GM21717 (cell line): Measurements from ENCODE around the gene ACRV1.
A peak's percentile ranks its signal among the peaks of the same experiment; 100 is the strongest.

Source experiments
- ATAC-seq: cut with Tn5 transposase; IDR thresholded peaks from one replicate; pipeline ENCODE4 v1.9.1; 2021; ENCODE audit warnings: mild to moderate bottlenecking, moderate library complexity; ENCODE audit not compliant: unreplicated experiment

ACRV1 gene

DNA sequence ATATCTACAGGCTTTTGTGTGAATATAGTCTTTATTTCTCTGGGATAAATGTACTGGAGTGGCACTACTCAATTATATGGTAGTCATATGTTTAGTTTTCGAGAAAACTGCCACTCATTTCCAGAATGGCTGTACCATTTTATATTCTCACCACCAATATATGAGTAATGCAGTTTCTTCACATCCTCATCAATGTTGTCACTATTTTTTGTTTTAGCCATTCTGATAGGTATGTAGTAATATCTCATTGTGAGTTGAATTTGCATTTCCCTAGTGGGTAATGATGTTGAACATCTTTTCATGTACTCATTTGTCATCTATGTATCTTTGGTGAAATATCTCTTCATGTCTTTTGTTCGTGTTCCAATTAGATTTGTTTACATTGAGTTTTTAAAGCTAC lies 18.0 kb downstream of the ACRV1 start:
- no peak for ATAC-seq

GRCh38 chr11:125649465-125650166 lies 31.0 kb downstream of the ACRV1 start:
- ATAC-seq, result no peak

GRCh38 chr11:125645871-125646270 lies 34.8 kb downstream of the ACRV1 start:
- ATAC-seq, result no peak

GRCh38 chr11:125638315-125638714 lies 42.3 kb downstream of the ACRV1 start:
- no peak for ATAC-seq

DNA sequence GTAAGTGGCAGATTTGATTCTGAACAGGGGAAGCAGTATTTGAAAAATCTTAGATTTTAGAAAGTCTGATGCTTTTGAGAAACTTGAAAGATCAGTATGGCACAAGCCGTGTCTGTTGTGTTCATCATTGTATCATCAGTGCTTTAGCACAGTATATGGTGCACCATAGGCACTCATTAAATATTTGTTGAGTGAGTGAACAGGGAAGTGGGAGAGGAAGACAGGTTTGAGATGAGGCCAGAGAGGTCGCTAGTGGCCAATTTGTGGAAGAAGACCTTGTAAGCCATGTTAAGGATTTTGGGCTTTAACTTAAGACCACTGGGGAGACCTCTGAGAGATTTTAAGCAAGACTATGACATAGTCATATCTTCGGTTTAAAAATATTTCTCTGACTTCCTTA lies 42.8 kb downstream of the ACRV1 start:
- no peak for ATAC-seq

DNA sequence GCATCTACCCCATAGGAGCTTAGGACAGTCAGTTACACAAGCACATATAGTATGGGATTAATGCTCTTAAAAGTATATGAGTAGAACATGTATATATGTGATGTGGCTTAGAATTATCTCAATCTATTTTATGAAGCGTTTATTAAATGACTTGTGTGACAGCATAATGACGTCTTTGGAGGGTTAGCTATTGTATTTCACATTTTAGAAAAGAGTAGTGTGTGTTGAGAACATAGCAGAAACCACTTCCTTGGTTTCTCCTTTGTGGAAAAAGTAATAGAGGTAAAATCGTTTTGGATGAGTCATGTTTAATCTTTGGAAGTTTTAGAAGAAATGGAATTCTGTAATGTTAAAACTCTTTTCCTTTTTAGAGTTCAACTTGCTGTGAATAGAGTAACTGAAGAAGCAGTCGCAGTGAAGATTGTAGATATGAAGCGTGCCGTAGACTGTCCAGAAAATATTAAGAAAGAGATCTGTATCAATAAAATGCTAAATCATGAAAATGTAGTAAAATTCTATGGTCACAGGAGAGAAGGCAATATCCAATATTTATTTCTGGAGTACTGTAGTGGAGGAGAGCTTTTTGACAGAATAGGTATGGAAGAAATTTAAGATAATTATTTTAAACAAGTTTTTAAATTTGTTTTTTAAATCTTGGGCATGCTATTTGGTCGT lies 53.3 kb downstream of the ACRV1 start:
- no peak for ATAC-seq

DNA sequence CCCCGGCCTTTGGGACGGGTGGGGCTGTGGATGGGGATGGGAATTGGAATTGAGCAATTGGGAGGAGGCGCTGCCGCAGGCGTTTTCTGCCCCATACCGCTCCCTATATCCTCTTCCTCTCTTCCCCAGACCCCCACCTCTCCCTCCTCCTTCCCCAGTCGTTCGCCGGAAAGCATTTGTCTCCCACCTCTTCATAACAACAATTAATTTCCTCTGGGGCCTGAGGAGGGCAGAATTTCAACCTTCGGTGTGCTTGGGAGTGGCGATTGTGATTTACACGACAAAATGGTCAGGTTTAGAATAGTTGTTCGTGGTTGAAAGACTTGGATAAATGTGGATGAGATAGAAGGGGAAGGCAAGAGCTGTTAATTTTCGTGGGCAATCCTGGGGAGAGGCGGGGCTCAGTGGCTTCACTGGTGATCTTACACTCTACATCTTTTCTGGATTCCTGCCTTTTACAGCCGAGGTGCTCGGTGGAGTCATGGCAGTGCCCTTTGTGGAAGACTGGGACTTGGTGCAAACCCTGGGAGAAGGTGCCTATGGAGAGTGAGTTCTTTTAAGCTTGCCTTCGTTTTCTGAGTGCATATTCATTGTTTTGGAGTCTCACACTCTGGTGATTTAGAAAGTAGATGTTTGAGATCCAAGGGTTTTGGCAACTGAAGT lies 54.2 kb downstream of the ACRV1 start:
- ATAC-seq, result peak; percentile 38

DNA sequence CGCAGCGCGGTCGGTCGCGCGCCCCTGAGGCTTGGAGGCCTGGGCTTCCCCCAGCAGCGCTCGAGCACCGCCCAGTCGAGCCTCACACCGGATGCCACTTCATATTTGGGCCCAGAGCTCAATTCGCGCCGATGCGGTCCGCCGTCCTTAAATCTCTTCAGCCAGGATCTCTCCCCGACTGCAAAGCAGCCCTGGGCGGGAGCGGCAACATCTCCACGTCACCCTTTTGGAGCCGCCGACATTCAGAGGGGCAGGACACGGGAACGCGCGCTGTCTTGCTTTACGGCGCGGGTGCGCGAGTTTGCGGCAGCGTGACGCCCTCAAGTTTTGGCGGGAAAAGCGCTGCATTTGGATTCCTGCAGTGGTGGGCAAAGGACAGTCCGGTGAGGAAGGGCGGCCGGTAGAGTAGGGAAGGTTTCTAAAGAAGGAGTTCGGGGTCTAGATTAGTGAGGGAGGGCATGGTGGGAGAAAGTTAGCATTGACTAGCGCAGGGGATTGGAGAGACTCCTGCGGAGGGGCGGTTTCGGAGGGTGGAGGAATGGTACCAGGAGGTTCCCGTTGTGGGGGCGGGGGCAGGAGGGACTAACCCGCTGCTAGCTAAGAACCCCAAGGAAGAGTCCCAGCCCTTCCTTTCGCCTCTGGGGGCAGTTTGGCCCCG lies 54.9 kb downstream of the ACRV1 start:
- ATAC-seq, result peak; percentile 85

GRCh38 chr11:125625225-125625629 lies 55.4 kb downstream of the ACRV1 start:
- peak; percentile 24 for ATAC-seq

DNA sequence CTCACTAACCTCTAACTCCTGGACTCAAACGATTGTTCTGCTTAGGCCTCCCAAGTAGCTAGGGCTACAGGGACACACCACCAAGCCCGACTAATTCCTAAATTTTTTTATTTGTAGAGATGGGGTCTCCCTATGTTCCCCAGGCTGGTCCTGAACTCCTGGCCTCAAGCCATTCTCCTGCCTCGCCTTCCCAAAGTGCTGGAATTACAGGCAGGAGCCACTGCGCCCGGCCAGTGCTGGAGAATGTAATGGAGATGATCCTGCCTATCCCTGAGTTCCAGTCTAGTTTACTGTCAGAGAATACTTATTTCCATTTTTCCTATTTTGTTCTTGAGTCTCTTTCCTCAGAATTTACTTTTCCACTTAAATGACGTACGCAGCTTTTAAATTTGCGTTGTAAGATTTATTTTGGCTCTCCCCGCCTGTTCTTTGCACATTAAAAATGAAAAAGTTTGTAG lies 55.9 kb downstream of the ACRV1 start, which contains the start of gene CHEK1:
Gene CHEK1, plus strand, starts transcription at position 408 of the 458 bp plus-strand sequence. CDS start 1,606 bp downstream, outside the sequence.
- ATAC-seq, result no peak

DNA sequence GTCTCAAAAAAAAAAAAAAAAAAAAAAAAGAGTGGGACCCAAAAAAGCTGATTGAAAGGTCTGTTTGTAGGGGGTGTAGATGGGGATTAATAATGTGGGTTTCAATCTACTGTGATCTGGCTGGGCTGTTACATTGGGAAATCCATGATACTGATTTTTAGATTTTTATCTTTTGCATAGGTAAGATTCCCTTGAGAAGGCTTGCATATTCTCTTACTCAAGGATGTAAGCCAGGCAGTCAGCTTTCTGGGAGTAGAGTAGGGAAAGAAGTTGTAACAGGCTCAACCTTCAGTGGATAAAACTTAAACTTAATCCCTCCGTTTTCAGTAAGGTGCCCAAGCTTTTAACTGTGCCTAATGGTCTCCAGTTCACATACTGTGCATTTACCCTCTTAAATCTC lies 57.6 kb downstream of the ACRV1 start:
- ATAC-seq, result no peak

DNA sequence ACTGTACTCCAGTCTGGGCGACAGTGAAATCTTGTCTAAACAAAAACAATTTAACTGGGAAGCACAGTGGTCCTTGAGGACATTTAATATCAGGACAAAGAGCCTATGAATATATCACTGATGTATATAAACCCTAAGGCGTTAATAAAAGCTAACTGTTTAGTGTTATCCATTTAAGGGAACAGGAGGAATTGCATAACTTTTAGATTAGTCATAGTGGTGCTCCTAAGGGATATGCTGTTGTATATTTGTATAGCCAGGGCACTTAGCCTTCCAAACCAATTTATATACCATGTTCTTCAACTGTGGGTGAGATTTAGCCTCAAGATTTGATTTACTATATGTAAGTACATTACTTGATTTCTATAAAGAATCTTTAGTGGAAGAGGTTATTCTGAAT lies 58.7 kb downstream of the ACRV1 start:
- ATAC-seq, result no peak
